Smooth muscle cell (in vitro differentiated cells): Measurements from ENCODE around the gene SCUBE1. TPM values are rescaled to one million over a fixed set of nuclear protein-coding genes. Genes with fewer than 3 reads are reported as not detected.

Source experiments
- DNase-seq: peaks from one replicate; lab custom pipeline; 2025; ENCODE audit not compliant: unreplicated experiment; lab: John Stamatoyannopoulos, UW
- H2AFZ ChIP-seq: fragments of 200-600 bp; sonication (generic); 2 replicates; pipeline ENCODE4 v1.6.0; 2016; ENCODE audit warnings: antibody characterized with exemption, low read depth, mild to moderate bottlenecking
- H3F3A ChIP-seq: fragments of 200-600 bp; sonication (generic); 2 replicates; pipeline ENCODE4 v1.6.0; 2017; ENCODE audit warnings: antibody characterized with exemption, low read depth
- H3K27ac ChIP-seq: fragments of 200-600 bp; sonication (generic); 2 replicates; pipeline ENCODE4 v1.5.1; 2016; ENCODE audit warnings: low read depth, mild to moderate bottlenecking
- H3K27me3 ChIP-seq: fragments of 200-600 bp; sonication (generic); 2 replicates; pipeline ENCODE4 v1.6.1; 2016; ENCODE audit warnings: low read depth, mild to moderate bottlenecking
- H3K36me3 ChIP-seq: fragments of 200-600 bp; sonication (generic); 2 replicates; pipeline ENCODE4 v1.5.1; 2016; ENCODE audit warnings: low read depth
- H3K4me1 ChIP-seq: fragments of 200-600 bp; sonication (generic); 2 replicates; pipeline ENCODE4 v1.5.1; 2016; ENCODE audit warnings: low read depth
- H3K4me2 ChIP-seq: fragments of 200-600 bp; sonication (generic); 2 replicates; pipeline ENCODE4 v1.6.0; 2016; ENCODE audit warnings: mild to moderate bottlenecking
- H3K4me3 ChIP-seq: fragments of 200-600 bp; sonication (generic); 2 replicates; pipeline ENCODE4 v1.5.1; 2016; ENCODE audit warnings: mild to moderate bottlenecking
- H3K79me2 ChIP-seq: fragments of 200-600 bp; sonication (generic); 2 replicates; pipeline ENCODE4 v1.6.0; 2016; ENCODE audit warnings: low read depth, mild to moderate bottlenecking
- H3K9ac ChIP-seq: fragments of 200-600 bp; sonication (generic); 2 replicates; pipeline ENCODE4 v1.6.0; 2016; ENCODE audit warnings: low read depth
- H3K9me3 ChIP-seq: fragments of 200-600 bp; sonication (generic); replicated peaks from 2 replicates; pipeline ENCODE4 v1.5.1; 2016; ENCODE audit warnings: low read depth
- H4K20me1 ChIP-seq: fragments of 200-600 bp; sonication (generic); 2 replicates; pipeline ENCODE4 v1.6.0; 2016; ENCODE audit warnings: low read depth
- WGBS: methylation state at CpG from one replicate; pipeline ENCODE4 v1.1.7; 2016; ENCODE audit warnings: low lambda C conversion rate; 5-methylcytosine and 5-hydroxymethylcytosine counted together
- polyA plus RNA-seq: library from polyadenylated mRNA; unstranded; fragments of >200 nt; fragmentation: Nextera tagmentation; extraction: Ambion mirVana; gene quantifications from 2 replicates; pipeline ENCODE4 v1.2.1, GENCODE V29; 2016
- total RNA-seq: library from RNA; depleted of rRNA; stranded (reverse); fragments of >200 nt; gene quantifications from 2 replicates; pipeline ENCODE4 v1.2.3, GENCODE V29; 2014
- TF ChIP-seq, protein P1 (sequence below): fragments of 200-600 bp; sonication (generic); IDR thresholded peaks from 2 replicates; pipeline ENCODE4 v1.5.1; 2017; ENCODE audit warnings: borderline replicate concordance, mild to moderate bottlenecking, antibody characterized with exemption; ENCODE audit not compliant: insufficient read depth, poor library complexity, severe bottlenecking

The SCUBE1 gene
- total and polyA plus RNA-seq, 2 experiments from 2014 or later, result 13.4 to 16.3 TPM

DNA sequence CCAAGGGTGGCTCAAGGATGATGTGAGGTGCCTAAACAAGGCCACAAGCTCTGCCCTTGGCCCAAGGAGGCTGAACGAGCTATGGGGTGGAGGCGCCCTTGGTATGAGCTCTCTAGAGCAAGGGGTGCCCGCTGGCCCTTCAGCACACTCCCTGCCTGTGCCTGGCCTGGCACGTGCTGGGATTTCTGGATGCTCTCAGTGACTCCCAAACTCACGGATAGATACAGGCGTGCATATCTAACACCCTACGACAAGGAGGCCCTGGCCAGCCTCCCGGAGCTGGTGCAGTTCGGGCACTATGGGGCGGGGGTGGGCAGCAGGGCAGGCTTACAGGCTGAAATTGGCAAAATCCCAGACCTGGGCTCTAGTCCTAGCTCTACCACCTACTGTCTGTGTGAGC lies 30.6 kb downstream of the SCUBE1 start:
- H3K9me3 ChIP-seq, result no peaks in the 10 kb centered on the region
- 89% methylated on average over 10 of the region's 10 CpGs for WGBS
- peaks cover 3% of the 10 kb centered on the region for H3K4me1 ChIP-seq
- no peaks in the 10 kb centered on the region for H4K20me1 ChIP-seq
- DNase-seq, result no peak
- TF ChIP-seq, protein P1, sequence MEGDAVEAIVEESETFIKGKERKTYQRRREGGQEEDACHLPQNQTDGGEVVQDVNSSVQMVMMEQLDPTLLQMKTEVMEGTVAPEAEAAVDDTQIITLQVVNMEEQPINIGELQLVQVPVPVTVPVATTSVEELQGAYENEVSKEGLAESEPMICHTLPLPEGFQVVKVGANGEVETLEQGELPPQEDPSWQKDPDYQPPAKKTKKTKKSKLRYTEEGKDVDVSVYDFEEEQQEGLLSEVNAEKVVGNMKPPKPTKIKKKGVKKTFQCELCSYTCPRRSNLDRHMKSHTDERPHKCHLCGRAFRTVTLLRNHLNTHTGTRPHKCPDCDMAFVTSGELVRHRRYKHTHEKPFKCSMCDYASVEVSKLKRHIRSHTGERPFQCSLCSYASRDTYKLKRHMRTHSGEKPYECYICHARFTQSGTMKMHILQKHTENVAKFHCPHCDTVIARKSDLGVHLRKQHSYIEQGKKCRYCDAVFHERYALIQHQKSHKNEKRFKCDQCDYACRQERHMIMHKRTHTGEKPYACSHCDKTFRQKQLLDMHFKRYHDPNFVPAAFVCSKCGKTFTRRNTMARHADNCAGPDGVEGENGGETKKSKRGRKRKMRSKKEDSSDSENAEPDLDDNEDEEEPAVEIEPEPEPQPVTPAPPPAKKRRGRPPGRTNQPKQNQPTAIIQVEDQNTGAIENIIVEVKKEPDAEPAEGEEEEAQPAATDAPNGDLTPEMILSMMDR, result no peak
- H3K4me3 ChIP-seq, result no peak overlapping the region
- no peaks in the 10 kb centered on the region for H3K79me2 ChIP-seq
- no peaks in the 10 kb centered on the region for H3K36me3 ChIP-seq
- no peak overlapping the region for H3K4me2 ChIP-seq
- H3K9ac ChIP-seq, result no peak overlapping the region
- no peaks in the 10 kb centered on the region for H3F3A ChIP-seq
- H3K27me3 ChIP-seq, result no peaks in the 10 kb centered on the region
- H3K27ac ChIP-seq, result no peak overlapping the region
- no peak overlapping the region for H2AFZ ChIP-seq

DNA sequence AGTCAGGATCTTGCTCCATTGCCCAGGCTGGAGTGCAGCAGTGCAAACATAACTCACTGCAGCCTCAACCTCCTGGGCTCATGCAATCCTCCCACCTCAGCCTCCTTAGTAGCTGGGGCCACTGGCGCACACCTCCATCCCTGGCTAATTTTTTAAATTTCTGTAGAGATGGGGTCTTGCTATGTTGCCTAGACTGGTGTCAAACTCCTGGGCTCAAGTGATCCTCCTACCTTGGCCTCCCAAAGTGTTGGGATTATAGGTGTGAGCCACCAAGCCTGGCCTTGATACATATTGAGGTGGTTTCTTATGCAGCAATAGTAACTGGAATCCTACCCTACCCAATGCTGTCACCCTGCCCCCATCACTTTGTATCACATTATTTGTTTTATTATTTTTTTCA lies 32.4 kb downstream of the SCUBE1 start:
- H4K20me1 ChIP-seq, result no peaks in the 10 kb centered on the region
- no peak overlapping the region for H3K4me2 ChIP-seq
- 100% methylated on average over 1 of the region's 1 CpG for WGBS
- no peaks in the 10 kb centered on the region for H3K27me3 ChIP-seq
- no peak overlapping the region for H3K9ac ChIP-seq
- no peak for DNase-seq
- TF ChIP-seq, protein P1, result no peak
- H3K4me1 ChIP-seq, result peaks cover 3% of the 10 kb centered on the region
- no peak overlapping the region for H2AFZ ChIP-seq
- H3K27ac ChIP-seq, result no peak overlapping the region
- no peaks in the 10 kb centered on the region for H3F3A ChIP-seq
- H3K9me3 ChIP-seq, result no peaks in the 10 kb centered on the region
- H3K79me2 ChIP-seq, result no peaks in the 10 kb centered on the region
- no peak overlapping the region for H3K4me3 ChIP-seq
- H3K36me3 ChIP-seq, result no peaks in the 10 kb centered on the region

DNA sequence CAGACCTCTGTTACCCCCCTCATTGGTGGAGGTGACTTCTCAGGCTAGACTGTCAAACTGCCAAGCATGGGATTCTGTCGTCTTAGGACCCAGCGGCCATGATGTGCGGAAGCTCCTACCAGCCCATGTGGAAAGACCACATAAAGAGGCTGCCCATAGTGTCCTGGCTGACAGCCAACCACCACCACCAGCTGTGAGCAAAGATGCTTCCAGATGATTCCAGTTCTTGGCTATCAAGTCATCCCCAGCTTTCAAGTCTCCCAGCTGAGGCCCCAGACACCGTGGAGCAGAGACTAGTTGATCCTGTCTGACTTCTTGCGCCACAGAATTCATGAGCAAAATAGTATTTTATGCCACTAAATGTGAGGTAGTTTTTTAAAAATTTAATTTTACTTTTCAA lies 32.9 kb downstream of the SCUBE1 start:
- peaks cover 3% of the 10 kb centered on the region for H3K4me1 ChIP-seq
- no peak overlapping the region for H2AFZ ChIP-seq
- DNase-seq, result no peak
- H4K20me1 ChIP-seq, result no peaks in the 10 kb centered on the region
- no peak overlapping the region for H3K4me3 ChIP-seq
- H3K27me3 ChIP-seq, result no peaks in the 10 kb centered on the region
- H3K9me3 ChIP-seq, result no peaks in the 10 kb centered on the region
- WGBS, result 43% methylated on average over 5 of the region's 5 CpGs
- H3K36me3 ChIP-seq, result no peaks in the 10 kb centered on the region
- no peak overlapping the region for H3K27ac ChIP-seq
- H3K9ac ChIP-seq, result no peak overlapping the region
- no peak overlapping the region for H3K4me2 ChIP-seq
- no peaks in the 10 kb centered on the region for H3K79me2 ChIP-seq
- TF ChIP-seq, protein P1, result no peak
- H3F3A ChIP-seq, result no peaks in the 10 kb centered on the region

- no peaks in the 10 kb centered on the region for H3K36me3 ChIP-seq
- no peaks in the 10 kb centered on the region for H4K20me1 ChIP-seq
- no peaks in the 10 kb centered on the region for H3K27me3 ChIP-seq
- H3F3A ChIP-seq, result no peaks in the 10 kb centered on the region
- no peak overlapping the region for H3K4me2 ChIP-seq
- H3K9ac ChIP-seq, result no peak overlapping the region
- 96% methylated on average over 10 of the region's 10 CpGs for WGBS
- no peaks in the 10 kb centered on the region for H3K9me3 ChIP-seq
- TF ChIP-seq, protein P1, result no peak
- no peak for DNase-seq
- H3K4me3 ChIP-seq, result no peak overlapping the region
- H3K27ac ChIP-seq, result no peak overlapping the region
- peaks cover 3% of the 10 kb centered on the region for H3K4me1 ChIP-seq
- no peak overlapping the region for H2AFZ ChIP-seq
- no peaks in the 10 kb centered on the region for H3K79me2 ChIP-seq
Measured at GRCh38 chr22:43308836-43309235, 34.3 kb downstream of the SCUBE1 start.
